Choroid plexus epithelial cell (primary cell): ENCODE measurements around the gene TFF1.

Experiments used
- DNase-seq: peaks from one replicate; pipeline ENCODE4 v3.0.0-alpha.2; 2010; ENCODE audit warnings: low read depth
- H3K4me3 ChIP-seq: 2 replicates; pipeline ENCODE4 v1.5.1; 2011; ENCODE audit warnings: low read depth, mild to moderate bottlenecking, control low read depth, low read length, moderate library complexity
- CTCF ChIP-seq: conservative IDR thresholded peaks from 2 replicates; pipeline ENCODE4 v1.5.1; 2011; ENCODE audit warnings: low read depth, mild to moderate bottlenecking, control low read depth, inconsistent platforms, low read length, moderate library complexity

The TFF1 gene

GRCh38 chr21:42376338-42376982, 10.1 kb upstream of the TFF1 start:
- H3K4me3 ChIP-seq: no peak overlapping the region
- no peak for DNase-seq

GRCh38 chr21:42375966-42376337, 9.6 kb upstream of the TFF1 start:
- no peak for DNase-seq
- TF ChIP-seq CTCF: no peak

More at GRCh38 chr21:42376338-42376982, 10.1 kb upstream of the TFF1 start:
- no peak for TF ChIP-seq CTCF

GRCh38 chr21:42375506-42375905, 9.2 kb upstream of the TFF1 start:
- TF ChIP-seq CTCF: no peak
- H3K4me3 ChIP-seq: no peak overlapping the region
- DNase-seq: no peak

More at GRCh38 chr21:42375966-42376337, 9.6 kb upstream of the TFF1 start:
- no peak overlapping the region for H3K4me3 ChIP-seq

DNA sequence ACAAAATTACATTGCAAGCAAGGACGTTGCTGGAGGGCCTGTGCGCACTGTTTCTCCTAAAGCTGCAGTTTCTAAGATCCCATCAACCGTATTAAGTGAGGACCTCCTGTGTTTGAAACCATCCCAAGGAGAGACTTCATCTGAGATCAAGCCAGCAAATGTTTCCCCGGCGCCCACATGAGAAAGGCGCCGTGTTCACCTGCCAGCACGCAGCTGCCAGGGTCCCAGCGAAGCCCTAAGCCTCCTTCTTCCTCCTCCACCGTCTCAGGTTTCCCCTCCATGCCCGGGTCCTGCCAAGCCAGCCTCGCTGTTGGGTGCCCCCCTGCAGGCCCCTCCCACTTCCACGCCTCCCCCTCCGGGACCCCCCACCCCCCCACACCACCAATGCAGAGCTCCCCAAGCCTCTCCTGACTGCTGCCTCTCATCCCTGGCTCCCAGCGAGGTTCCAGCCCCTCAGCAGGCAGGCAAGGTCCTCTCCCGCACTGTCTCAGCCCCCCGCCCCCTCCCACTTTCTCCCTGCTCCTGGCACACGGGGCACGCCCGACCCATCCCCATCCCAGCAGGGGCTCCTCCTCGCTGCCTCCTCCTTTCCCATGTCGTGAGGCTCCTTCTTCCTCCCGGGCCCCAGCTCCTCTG, 8.6 kb upstream of the TFF1 start:
- DNase-seq: no peak
- TF ChIP-seq CTCF: no peak
- H3K4me3 ChIP-seq: no peak overlapping the region

- TF ChIP-seq CTCF: no peak
- DNase-seq: no peak
- no peak overlapping the region for H3K4me3 ChIP-seq
Observed at GRCh38 chr21:42374457-42374856, 8.1 kb upstream of the TFF1 start.

DNA sequence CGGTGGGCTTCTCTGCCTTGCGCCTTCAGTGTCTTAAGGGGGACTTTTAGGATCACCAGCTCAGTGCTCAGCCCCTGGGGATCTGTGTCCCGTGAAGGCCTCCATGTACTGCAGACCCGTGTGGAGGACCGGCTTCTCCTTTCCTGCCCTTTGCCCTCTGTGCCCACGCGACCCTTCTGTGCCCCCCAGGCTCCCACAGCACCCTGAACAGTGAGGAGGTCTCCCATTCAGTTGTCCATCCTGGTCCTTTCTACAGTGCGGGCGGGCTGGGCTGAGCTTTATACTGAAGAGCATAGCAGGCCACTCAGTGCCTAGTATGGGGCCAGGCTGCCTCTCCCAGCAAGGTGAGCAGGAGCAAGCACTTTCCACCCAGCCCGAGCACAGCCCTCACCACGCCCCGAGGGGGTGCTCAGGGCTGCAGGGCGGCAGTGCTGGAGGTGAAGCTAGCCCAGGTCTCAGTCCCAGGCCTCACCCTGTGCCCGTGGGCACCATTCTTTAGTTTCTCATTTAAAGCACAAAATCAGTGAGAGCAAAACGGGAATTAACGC, 7.6 kb upstream of the TFF1 start:
- no peak overlapping the region for H3K4me3 ChIP-seq
- no peak for TF ChIP-seq CTCF
- no peak for DNase-seq
